Left lung (tissue), 10 donors: ENCODE results near the gene ASB9. TPM values are rescaled to one million over a fixed set of nuclear protein-coding genes. Genes with fewer than 3 reads are reported as not detected.
"Not testable (repeated sequence)": the region's sequence is repeated elsewhere in the genome, so short reads cannot be mapped to it uniquely, and the experiment has no call there.

Experiments
- ATAC-seq: fragments of 200-7000 bp; cut with Tn5 transposase; one replicate; pipeline ENCODE4 v1.9.1; 2020; ENCODE audit warnings: moderate library complexity
- DNase-seq, 4 donors: peaks; one replicate each; pipeline ENCODE4 v3.0.0-alpha.2; 2013 to 2020
- H3K27ac ChIP-seq, 2 donors: fragments of 200-600 bp; sonication (generic) in 1 of 2; one replicate each; pipeline versions ENCODE4 v1.5.0 to v1.8.0; 2020 to 2021
- H3K27me3 ChIP-seq, 2 donors: fragments of 200-600 bp; sonication (generic) in 1 of 2; one replicate each; pipeline versions ENCODE4 v1.5.0 to v1.8.0; 2020 to 2021
- H3K36me3 ChIP-seq, 2 donors: fragments of 200-600 bp; sonication (generic) in 1 of 2; one replicate each; pipeline versions ENCODE4 v1.5.0 to v1.8.0; 2020 to 2021
- H3K4me1 ChIP-seq, 2 donors: fragments of 200-600 bp; one replicate each; pipeline ENCODE4 v1.8.0; 2021
- H3K4me3 ChIP-seq, 2 donors: fragments of 200-600 bp; sonication (generic) in 1 of 2; one replicate each; pipeline versions ENCODE4 v1.5.0 to v1.8.0; 2020 to 2021; ENCODE audit warnings: mild to moderate bottlenecking in 1 of 2
- H3K9me3 ChIP-seq, 2 donors: fragments of 200-600 bp; sonication (generic) in 1 of 2; one replicate each; pipeline versions ENCODE4 v1.5.0 to v1.8.0; 2020 to 2021
- intact Hi-C, 2 donors: fragments of 100-400 bp; cut with DNase I; formaldehyde crosslinking; loops; one replicate each; pipeline versions ENCODE4 v1.11.2 to v1.14.2; 2022
- polyA plus RNA-seq, 6 donors: library from polyadenylated mRNA; unstranded; fragments of 120-200 nt; gene quantifications; one replicate each; pipeline ENCODE4 v1.2.1, GENCODE V29; 2013; ENCODE audit not compliant: insufficient read length in 6 of 6
- total RNA-seq, 2 donors: library from RNA; stranded (reverse); fragmentation: NEBNext Ultra II Directional; extraction: Animal tissue kit (Norgen Biotek cat#: 25700); gene quantifications; one replicate each; pipeline ENCODE4 v1.2.1, GENCODE V29; 2021
- TF ChIP-seq, protein P1 (sequence below), 2 donors: fragments of 200-600 bp; sonication (generic) in 1 of 2; IDR thresholded peaks; one replicate each; pipeline versions ENCODE4 v1.5.0 to v1.8.0; 2021; ENCODE audit warnings: antibody characterized with exemption in 2 of 2
- donor health status: DM: no; HTN: yes; CAD: no.
- donor health status: DM: no; HTN: no; CAD: no.

ASB9 gene
- total and polyA plus RNA-seq, 8 donors = 2.7 to 12.2 (median 10.2) TPM

DNA sequence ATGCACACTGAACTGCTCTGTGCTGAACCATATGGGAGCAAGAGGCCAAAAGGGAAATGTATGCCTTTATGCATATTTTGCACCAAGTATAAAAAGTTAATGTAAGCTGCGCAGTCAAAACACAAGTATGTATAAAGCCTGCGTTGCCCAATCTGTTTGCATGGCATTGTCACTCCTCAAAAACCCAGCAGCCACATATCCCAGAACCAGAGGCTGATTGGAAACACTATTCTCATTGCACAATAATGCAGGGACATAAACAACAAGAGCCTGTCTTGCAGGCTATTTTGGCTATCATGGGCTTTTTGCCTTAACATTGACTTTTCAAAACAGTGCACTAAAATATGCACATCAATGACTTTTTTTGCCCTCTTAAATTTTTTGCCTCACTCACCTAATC is 5.1 kb upstream of the ASB9 start:
- TF ChIP-seq, protein P1, sequence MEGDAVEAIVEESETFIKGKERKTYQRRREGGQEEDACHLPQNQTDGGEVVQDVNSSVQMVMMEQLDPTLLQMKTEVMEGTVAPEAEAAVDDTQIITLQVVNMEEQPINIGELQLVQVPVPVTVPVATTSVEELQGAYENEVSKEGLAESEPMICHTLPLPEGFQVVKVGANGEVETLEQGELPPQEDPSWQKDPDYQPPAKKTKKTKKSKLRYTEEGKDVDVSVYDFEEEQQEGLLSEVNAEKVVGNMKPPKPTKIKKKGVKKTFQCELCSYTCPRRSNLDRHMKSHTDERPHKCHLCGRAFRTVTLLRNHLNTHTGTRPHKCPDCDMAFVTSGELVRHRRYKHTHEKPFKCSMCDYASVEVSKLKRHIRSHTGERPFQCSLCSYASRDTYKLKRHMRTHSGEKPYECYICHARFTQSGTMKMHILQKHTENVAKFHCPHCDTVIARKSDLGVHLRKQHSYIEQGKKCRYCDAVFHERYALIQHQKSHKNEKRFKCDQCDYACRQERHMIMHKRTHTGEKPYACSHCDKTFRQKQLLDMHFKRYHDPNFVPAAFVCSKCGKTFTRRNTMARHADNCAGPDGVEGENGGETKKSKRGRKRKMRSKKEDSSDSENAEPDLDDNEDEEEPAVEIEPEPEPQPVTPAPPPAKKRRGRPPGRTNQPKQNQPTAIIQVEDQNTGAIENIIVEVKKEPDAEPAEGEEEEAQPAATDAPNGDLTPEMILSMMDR (IDR thresholded peaks at IDR 0.05) = no peak
- Histone ChIP-seq H3K4me1 (no peaks in the 10 kb centered on the region), H3K27me3 (no peaks in the 10 kb centered on the region), H3K27ac (no peak overlapping the region), H3K4me3 (no peak overlapping the region), H3K36me3 (no peaks in the 10 kb centered on the region), H3K9me3 (no peaks in the 10 kb centered on the region)
- ATAC-seq (no peak), DNase-seq (peak in 1 of 4 donors; percentile 3)
- intact Hi-C loops = no loop called here

DNA sequence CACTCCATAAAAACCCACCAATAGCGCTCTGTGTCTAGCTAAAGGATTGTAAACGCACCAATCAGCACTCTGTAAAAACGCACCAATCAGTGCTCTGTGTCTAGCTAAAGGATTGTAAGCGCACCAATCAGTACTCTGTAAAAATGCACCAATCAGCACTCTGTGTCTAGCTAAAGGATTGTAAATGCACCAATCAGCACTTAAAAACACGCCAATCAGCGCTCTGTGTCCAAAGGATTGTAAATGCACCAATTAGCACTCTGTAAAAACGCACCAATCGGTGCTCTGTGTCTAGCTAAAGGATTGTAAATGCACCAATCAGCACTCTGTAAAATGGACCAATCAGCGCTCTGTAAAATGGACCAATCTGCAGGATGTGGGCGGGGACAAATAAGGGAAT is 3.4 kb upstream of the ASB9 start:
- H3K36me3 ChIP-seq, ATAC-seq, intact Hi-C loops, H3K9me3 ChIP-seq, H3K4me1 ChIP-seq, H3K4me3 ChIP-seq, H3K27ac ChIP-seq, DNase-seq, H3K27me3 ChIP-seq: not testable (repeated sequence)

DNA sequence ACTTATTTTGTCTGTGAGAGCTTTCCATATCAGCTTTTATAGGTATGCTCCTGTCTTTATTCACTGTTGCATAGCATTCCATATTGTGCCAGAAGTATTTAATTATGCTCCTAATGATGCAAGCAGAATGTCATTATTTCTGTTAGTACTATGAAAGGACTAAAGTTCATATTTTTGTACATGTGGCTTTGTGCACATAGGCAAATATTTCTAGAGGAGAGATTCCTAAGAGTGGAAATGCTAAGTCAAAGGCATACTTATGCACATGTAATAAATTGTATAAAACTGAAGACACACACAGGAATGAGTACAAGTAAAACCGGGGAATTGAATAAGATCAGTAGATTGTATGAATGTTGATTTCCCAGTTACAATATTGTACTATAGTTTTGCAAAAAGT is 1.9 kb upstream of the ASB9 start:
- TF ChIP-seq, protein P1 (IDR thresholded peaks at IDR 0.05) = no peak
- DNase-seq (no peak), ATAC-seq (no peak)
- intact Hi-C loops = no loop called here
- Histone ChIP-seq H3K27ac (no peak overlapping the region), H3K4me3 (no peak overlapping the region), H3K9me3 (no peaks in the 10 kb centered on the region), H3K27me3 (no peaks in the 10 kb centered on the region), H3K4me1 (no peaks in the 10 kb centered on the region), H3K36me3 (no peaks in the 10 kb centered on the region)

DNA sequence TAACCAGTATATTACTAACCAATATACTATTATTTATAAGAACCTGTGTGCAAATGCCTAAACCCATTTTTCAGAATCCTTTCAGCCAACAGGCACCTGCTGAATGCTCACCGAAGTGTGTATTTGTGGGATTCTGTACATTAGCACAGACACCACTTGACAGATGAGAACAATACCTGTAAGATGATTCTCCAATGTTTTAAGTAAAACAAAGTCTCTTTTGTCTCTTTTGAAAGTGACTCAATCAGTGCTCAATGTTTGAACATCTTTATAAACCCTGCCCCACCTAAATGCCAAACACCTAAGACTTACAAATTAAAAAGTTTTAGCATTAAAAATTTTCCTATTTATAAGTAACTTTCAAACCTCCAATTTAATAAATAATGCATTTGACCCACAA is 763 bp downstream of the ASB9 start:
- DNase-seq (no peak), ATAC-seq (no peak)
- TF ChIP-seq, protein P1 (IDR thresholded peaks at IDR 0.05) = no peak
- intact Hi-C loops = no loop called here
- H3K4me1 ChIP-seq = no peaks in the 10 kb centered on the region
- H3K9me3 ChIP-seq = no peaks in the 10 kb centered on the region
- H3K36me3 ChIP-seq = no peaks in the 10 kb centered on the region
- H3K27ac ChIP-seq = peak overlapping the region; percentile 46 to 59
- no peak overlapping the region for H3K4me3 ChIP-seq
- H3K27me3 ChIP-seq = no peaks in the 10 kb centered on the region

DNA sequence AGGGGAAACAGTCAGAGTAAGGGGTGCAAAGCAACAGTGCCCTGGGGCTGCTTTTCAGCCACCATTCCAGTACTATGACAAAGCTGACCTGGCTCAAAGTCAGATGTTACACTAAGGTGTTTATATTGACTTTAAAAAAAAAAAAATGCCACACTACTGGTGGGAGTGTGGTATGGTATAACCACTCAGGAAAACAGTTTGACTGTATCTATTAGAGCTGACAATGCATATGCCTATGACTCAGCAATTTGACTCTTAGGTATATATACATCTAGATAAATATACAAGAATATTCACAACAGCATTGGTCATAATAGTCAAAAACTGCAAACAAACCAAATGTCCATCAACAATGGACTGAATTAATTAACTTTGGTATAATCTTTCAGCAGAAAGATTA is 15.0 kb downstream of the ASB9 start:
- Histone ChIP-seq H3K36me3 (no peaks in the 10 kb centered on the region), H3K4me1 (no peaks in the 10 kb centered on the region), H3K9me3 (no peaks in the 10 kb centered on the region), H3K4me3 (no peak overlapping the region), H3K27me3 (no peaks in the 10 kb centered on the region), H3K27ac (no peak overlapping the region)
- ATAC-seq (no peak), DNase-seq (no peak)
- intact Hi-C loops = no loop called here
- TF ChIP-seq, protein P1 (IDR thresholded peaks at IDR 0.05) = no peak

DNA sequence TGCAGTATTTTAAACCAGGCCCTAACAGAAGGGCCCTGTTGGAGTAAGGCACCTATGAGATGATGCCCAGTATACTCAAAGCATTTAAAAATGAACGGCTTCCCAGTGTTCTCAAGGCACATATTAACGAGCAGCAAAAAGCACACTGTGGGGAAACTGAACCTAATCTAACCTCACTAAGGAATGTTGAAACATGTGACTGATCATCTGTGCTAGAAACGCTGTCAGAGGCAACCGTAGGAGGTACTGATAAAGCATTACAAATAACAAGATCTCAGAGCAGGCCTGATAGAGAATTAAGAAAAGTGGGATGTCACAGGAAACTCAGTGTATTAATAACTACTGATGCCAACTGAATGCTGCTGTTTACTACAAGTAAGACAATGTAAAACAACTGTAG is 24.0 kb downstream of the ASB9 start:
- intact Hi-C loops = no loop called here
- H3K4me1 ChIP-seq = no peaks in the 10 kb centered on the region
- no peak overlapping the region for H3K27ac ChIP-seq
- no peak overlapping the region for H3K4me3 ChIP-seq
- no peaks in the 10 kb centered on the region for H3K9me3 ChIP-seq
- ATAC-seq (no peak), DNase-seq (no peak)
- TF ChIP-seq, protein P1 (IDR thresholded peaks at IDR 0.05) = no peak
- H3K27me3 ChIP-seq = no peaks in the 10 kb centered on the region
- H3K36me3 ChIP-seq = no peaks in the 10 kb centered on the region
